NCI-H345 (cell line): ENCODE data around the gene EIF4A3.
A peak's percentile ranks its signal among the peaks of the same experiment; 100 is the strongest.

Source experiments
- DNase-seq: peaks from one replicate; lab custom pipeline; 2025; lab: John Stamatoyannopoulos, UW

The EIF4A3 gene

GRCh38 chr17:80147035-80147822, at the start of gene EIF4A3:
Gene EIF4A3, minus strand, starts transcription at chr17:80147128. Its CDS starts 167 bp downstream, at chr17:80146961.
- peak; percentile 100 for DNase-seq

GRCh38 chr17:80196652-80197051, 49.7 kb upstream of the EIF4A3 start:
- DNase-seq, result no peak

- DNase-seq, result no peak
These were observed 49.0 kb upstream of the EIF4A3 start for GRCh38 chr17:80195671-80196529.

- no peak for DNase-seq
These were observed 48.2 kb upstream of the EIF4A3 start for GRCh38 chr17:80195141-80195540.

- DNase-seq, result no peak
These were observed 45.1 kb upstream of the EIF4A3 start for GRCh38 chr17:80191865-80192661.

GRCh38 chr17:80191192-80191591, 44.3 kb upstream of the EIF4A3 start:
- no peak for DNase-seq

- no peak for DNase-seq
These were observed 43.8 kb upstream of the EIF4A3 start for GRCh38 chr17:80190716-80191115.

GRCh38 chr17:80189611-80190010, 42.7 kb upstream of the EIF4A3 start:
- no peak for DNase-seq

- no peak for DNase-seq
These were observed 40.6 kb upstream of the EIF4A3 start for GRCh38 chr17:80187515-80187941.

GRCh38 chr17:80187090-80187489, 40.2 kb upstream of the EIF4A3 start:
- no peak for DNase-seq

GRCh38 chr17:80185968-80186367, 39.0 kb upstream of the EIF4A3 start:
- no peak for DNase-seq

GRCh38 chr17:80184423-80184714, 37.4 kb upstream of the EIF4A3 start:
- DNase-seq, result no peak

- no peak for DNase-seq
These were observed 36.9 kb upstream of the EIF4A3 start for GRCh38 chr17:80183581-80184422.

- no peak for DNase-seq
These were observed 35.9 kb upstream of the EIF4A3 start for GRCh38 chr17:80182845-80183223.

- no peak for DNase-seq
These were observed 35.4 kb upstream of the EIF4A3 start for GRCh38 chr17:80182118-80182844.

GRCh38 chr17:80181431-80181830, 34.5 kb upstream of the EIF4A3 start:
- no peak for DNase-seq

GRCh38 chr17:80180192-80180591, 33.3 kb upstream of the EIF4A3 start:
- DNase-seq, result no peak

GRCh38 chr17:80177986-80178595, 31.2 kb upstream of the EIF4A3 start:
- DNase-seq, result no peak

GRCh38 chr17:80176757-80177156, 29.8 kb upstream of the EIF4A3 start:
- no peak for DNase-seq

GRCh38 chr17:80173916-80174315, 27.0 kb upstream of the EIF4A3 start:
- DNase-seq, result no peak
